HG03025 (cell line): Measurements from ENCODE around the gene IQCK.
"Not testable (repeated sequence)": the region's sequence is repeated elsewhere in the genome, so short reads cannot be mapped to it uniquely, and the experiment has no call there.

ENCODE experiments used
- ATAC-seq: cut with Tn5 transposase; IDR thresholded peaks from one replicate; pipeline ENCODE4 v1.9.1; 2021; ENCODE audit warnings: mild to moderate bottlenecking, moderate library complexity; ENCODE audit not compliant: unreplicated experiment, low FRiP score

IQCK gene

DNA sequence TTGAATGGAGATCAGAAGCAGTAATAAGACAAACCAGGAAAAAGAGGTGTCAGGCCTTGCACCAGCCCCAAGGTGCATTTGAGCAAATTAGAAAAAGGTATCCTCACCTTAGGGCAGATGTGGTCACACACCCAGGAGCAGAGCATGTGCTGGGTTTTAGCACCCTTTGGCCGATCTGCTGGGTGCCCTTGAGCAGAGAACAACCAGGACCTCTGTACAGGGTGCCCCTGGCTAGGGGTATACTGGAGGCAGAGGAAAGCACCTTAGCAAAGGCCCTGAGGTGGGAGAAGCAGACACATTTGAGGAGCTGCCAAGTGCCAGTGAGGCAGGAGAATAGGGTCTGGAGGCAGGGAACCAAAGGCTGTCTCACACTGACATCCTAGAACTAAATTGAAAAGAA is 67.0 kb downstream of the IQCK start:
- ATAC-seq = no peak

DNA sequence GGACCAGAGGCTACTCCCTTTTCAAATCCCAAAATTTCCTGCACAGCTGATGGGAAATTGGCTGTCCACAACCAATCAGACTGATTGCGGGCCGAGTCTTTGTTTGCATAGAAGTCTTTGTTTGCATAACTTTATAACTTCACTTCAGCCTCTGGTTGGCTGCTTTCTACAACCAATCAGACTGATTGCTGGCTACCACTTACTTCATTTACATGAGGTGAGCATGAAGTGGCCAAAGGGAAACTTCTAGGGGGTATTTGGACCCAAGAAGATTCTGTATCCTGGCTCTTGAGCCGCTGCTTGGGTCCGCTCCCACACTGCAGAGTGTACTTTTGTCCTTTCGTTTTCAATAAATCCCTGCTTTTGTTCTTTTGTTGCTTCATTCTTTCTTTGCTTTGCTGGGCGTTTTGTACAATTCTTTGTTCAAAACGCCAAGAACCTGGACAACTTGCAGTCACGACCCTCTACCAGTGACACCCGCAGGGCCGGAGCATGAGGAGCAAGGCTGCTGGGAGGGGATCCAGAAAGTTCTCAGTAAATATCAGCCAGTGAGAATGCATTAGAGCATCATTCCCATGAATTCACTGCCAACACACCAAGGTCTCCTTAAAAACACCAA is 67.5 kb downstream of the IQCK start:
- no peak for ATAC-seq

DNA sequence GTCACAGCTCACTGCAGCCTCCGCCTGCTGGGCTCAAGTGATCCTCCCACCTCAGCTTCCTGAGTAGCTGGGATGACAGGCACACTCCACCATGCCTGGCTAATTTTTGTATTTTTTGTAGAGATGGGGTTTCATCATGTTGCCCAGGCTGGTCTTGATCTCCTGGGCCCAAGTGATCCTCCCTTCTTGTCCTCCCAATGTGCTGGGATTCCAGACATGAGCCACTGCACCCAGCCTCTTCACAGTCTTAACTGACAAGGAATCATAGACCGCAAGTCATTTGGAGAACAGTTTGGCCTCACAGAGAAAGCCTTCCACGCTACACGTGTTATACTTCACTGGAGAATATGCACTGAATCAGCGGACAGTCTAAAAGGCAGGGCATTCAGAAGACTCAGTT is 83.3 kb downstream of the IQCK start:
- ATAC-seq = not testable (repeated sequence)

DNA sequence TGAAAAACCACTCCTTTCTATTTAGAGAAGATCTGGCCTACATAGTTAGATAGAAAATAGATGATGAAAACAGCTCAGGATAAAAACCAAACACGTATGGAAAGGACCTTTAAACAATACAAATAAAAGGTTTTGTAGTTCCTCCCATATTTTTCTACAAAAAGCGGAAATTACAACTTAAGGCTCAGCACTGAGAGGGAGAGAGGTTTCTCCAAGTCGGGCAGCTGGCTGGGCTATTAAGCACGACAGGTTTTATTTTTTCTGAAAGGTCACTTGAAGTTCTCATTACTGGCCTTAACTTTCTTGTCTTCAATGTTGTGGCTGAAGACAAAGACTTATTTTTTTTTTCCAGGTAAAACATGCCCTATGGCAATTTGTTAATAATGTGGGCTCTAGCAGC is 83.8 kb downstream of the IQCK start:
- ATAC-seq = not testable (repeated sequence)

DNA sequence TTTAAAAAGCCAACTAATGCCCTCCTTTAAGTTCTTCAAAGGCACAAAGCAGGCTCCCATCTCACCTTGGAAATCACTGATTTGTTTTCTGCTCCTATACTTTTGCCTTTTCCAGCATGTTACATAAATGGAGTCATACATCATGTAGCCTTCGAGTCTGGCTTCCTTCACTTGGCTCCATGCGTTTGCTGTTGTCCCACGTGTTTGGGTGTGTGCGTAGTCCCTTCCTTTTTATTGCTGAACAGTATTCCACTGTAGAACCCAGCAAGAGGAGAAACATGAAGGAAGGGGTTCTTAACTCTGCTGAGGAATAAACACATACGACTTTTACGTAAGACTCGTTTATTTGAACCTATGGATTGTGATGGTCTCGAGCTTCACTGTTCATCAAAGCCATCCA is 84.5 kb downstream of the IQCK start:
- no peak for ATAC-seq

DNA sequence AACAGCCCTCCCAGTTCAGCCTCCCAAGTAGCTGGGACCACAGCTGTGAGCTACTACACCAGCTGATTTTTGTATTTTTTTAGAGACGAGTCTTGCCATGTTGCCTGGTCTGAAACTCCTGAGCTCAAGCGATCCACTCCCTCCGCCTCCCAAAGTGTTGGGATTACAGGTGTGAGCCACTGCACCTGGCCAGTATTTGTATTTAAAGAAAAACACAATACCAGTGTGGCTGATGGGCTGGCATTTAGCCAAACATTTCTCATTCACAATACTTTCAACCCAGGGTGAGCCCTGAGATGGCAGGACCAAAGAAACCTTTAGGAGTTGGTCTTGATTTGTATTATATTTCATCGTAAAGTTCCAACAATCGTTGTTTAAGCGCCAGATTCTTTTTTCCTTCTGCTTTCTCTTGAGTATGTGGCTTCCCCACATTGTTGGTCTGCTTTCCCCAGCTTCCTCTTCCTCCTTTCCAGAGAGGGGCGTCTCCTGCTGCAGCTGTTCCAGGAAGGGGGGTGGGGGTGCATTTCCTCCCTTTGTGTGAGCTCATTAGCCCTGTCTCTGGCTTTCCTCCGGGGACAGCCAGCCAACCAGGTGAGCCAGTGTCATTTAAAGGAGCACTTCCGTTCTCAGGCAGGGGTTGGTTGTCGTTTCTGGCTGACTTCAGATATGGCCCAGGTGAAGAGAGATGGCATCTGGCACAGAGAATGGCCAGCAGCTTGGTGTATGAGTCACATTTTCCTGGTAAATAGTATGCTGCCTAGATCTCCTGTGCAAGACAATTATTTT is 86.7 kb downstream of the IQCK start:
- no peak for ATAC-seq

DNA sequence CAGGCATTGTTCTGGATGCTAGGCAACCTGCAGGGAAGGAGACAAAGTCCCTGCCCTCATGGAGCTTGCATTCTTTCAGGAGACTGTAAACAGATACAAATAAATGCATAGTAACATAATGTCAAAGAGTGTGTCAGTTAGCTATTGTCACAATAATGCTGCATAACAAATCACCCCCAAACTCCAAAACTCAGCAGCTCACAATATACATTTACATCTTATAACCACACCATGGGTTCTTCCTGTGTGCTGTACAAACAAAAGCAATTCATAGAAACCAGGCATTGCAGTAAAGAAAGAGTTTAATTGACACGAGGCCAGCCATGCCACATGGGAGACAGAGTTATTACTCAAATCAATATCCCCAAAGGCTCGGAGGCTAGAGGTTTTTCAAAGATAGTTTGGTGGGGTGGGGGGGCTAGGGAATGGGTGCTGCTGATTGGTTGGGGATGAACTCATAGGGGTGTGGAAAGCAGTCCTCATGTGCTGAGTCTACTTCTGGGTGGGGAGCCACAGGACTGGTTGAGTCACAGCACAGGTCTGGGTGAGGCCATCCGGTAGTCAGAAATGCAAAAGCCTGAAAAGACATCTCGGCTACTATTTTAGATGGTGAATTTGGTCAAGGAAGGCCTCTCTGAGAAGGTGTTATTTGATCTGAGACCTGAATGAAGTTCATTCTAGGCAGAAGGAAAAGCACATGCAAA is 87.5 kb downstream of the IQCK start:
- no peak for ATAC-seq

DNA sequence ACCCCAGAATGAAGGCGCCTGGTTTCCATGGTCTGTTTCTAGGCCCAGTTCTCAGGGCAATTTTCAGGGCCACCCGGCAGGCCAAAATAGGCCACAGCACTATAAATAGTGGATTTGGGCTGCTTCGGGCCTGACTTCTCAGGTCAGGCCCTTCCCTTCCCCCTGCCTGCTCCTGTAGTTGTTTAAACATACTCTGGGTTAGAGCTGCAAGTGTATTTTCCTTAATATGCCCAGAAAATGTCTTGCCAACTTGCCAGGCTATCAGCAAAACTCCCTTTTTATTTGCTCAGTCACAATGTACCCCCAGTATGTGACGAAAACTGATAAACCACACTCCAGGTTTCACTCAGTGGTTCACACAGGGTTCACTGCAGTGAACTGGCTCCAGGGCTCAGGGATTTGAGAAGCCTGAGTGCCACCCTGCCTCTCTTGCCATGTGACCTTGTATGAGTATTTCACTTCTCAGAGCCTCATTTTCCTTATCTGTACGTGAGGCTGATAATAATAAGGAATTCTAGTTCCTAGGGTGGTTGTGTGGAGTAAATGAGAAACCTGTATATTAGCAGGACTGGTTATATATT is 90.1 kb downstream of the IQCK start:
- no peak for ATAC-seq

DNA sequence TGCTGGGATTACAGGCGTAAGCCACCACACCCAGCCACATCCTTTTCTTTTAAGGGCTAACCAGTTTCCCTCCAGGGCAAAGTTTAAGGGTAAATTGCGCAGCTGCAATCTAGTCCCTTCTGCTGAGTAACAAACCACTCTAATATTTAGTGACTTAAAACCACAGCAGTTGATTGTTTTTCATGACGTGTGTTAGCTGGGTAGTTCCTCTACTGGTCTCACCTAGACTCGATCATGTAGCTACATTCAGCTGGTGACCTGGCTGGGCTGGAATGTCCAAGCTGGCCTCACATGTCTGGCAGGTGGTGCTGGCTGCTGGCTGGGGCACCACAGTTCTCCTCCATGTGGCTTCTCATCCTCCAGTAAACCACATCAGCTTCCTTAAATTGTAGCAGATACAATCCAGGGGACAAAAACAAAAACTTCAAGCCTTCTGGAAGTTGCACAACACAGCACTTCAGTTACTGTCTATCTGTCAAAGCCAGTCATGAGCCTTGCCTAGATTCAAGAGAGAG is 91.1 kb downstream of the IQCK start:
- ATAC-seq = no peak

DNA sequence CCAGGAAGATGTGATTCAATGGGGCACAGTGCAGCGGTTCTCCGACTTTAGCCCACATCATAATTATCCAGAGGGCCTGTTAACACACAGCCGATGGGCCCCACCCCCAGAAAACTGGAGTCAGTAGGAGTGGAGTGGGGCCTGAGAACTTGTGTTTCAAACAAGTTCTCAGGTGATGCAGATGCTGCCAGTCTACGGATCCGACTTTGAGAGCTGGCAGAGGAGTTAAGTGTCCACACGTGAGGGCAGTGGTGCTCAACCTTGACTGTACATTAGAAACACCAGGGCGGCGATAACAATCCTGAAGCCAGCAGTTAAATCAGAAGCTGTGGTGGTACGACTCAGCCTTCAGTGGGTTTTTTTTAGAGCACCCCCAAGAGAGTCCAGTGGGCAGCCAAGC is 91.6 kb downstream of the IQCK start:
- ATAC-seq = no peak

DNA sequence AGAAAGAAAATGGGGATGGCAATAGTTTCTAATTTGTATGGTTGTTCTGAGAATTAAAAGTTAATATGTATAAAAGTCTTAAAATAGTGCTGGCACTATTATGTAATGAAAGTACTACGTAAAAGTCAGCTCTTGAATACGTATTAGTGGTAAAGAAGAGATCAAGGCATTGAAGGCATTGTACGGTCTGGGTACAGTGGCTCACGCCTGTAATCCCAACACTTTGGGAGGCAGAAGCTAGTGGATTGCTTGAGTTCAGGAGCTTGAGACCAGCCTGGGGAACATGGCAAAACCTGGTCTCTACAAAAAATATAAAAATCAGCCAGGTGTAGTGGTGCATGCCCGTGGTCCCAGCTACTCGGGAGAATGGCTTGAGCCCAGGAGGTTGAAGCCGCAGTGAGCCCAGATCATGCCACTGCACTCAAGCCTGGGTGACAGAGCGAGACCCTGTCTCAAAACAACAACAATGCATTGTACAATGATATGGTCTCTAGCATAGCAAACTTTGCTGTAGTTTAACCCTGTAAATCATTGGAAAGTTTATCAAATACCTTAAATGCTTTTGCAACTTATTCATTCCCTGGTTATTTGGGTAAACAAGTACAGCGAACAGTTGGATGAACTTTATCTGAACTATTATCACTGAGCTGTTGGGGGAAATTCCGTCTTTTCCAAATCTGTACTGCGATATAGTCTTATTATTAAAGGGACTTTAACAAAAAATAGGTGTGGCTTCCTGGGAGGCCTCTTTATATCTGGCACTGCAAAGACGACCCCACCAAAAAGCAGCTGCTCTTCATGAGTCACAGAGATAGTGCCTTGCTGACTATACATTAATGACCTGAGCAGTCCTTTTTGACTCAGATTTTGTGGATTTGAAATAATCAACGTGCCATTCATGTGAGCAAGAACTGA is 93.0 kb downstream of the IQCK start:
- ATAC-seq = no peak

DNA sequence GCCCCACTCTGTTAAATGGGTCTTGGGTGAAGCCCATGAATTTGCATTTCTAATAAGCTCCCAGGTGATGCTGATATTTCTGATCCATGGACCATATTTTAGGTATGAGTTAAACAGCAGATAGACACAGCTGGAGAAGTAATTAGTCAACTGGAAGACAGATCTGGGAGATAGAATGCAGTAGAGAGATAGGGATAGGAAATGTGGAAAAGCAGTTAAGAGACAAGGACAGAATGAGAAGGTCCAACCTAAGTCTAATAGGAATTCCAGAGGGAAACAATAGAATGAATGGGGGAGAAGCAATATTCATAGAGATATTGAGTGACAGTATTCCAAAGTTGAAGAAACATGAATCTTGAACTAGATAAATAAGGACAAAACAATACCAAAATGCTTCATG is 94.9 kb downstream of the IQCK start:
- ATAC-seq = no peak

DNA sequence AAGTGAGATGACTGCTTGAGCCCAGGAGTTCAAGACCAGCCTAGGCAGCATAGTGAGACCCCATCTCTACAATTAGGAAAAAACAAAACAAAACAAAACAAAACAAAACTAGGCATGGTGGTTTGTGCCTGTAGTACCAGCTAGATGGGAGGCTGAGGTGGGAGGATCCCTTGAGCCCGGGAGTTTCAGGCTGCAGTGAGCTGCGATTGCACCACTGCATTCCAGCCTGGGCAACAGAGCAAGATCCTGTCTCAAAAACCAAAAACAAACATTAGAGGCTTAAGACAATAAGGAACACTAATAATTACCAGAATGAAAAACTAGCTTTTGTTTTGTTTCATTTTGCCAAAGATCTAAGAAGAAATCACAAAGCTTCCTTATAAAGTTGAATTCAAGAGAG is 97.3 kb downstream of the IQCK start:
- ATAC-seq = no peak

DNA sequence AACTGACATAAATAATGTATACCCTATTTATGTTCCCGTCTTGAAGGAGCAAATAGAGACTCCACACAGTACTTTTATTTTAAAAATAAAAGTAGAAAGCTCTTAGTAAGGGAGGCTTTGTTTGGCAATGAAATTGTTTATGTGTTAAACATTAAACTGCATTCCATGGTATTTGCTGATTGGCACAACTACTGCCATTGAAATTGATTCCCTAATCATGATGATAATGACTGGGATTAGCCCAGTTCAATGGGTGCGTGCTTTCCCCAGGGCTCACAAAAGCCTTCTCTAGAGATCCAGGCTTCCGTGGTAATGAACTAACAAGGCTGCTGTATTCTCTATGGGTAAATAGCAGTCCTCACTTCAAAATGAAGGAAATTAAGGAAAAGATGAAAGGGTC is 99.1 kb downstream of the IQCK start:
- no peak for ATAC-seq

DNA sequence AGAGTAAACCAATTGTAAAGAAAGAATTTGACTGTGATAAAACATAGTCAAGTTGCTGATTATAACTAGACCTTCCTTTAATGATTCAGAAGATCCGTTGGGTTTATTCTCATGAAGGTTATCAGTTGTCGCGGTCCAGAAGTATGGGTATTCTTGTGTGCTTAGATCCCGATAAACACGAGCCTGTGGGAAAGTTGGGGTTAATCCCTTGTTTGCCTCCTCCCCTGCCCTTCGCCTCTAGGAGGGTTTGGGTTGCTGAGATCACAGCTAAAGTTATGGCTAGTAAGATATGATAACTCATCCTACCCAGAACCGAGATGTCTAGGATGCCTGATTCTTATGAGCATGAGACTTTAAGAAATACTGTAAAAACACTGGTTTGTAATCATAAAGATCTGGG is 99.8 kb downstream of the IQCK start:
- no peak for ATAC-seq

DNA sequence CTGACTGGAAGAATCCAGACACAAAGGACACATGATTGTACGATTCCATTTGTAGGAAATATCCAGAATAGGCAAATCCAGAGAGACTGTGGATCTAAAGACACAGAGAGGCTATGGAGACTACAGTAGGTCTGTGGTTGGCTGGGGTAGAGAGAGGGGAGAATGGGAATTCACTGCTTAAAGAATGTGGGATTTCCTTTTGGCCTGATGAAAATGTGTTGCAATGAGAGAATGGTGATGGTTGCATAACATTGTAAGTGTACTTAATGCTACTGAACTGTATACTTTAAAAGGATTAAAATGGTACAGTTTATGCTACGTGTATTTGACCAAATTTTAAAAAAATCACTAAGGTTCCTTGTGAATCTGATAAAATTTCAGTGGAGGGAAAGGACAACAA is 104.5 kb downstream of the IQCK start:
- ATAC-seq = no peak

DNA sequence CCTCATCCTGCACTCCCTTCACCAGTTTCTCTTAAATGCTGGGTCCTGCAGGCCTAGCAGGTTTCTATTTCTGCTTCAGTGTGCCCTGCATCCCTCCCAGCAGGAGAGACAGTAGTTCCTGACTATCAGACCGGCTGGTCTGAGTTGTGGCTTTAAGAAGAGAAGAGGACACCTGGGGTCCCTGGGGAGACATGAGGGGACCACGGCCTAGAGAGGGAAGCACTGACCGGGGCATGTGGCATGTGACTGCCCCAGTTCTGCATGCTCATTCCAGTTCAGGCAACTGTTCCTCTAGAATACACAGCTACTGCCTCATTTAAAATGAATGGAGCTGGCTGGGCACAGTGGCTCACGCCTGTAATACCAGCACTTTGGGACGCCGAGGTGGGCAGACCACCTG is 105.3 kb downstream of the IQCK start:
- no peak for ATAC-seq

DNA sequence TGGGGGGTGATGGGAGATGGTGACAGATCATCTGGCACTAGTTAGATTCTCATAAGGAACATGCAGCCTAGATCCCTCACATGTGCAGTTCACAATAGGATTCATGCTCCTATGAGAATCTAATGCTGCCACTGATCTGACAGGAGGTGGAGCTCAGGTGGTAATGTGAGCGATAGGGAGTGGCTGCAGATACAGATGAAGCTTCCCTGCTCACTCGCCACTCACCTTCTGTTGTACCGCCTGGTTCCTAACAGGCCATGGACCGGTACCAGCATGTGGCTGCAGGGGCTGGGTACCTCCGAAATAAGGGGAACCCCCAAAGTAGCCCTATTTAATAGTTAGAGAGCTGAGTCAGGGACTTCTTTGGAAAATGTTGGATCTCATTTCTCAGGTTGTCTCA is 106.1 kb downstream of the IQCK start:
- no peak for ATAC-seq

DNA sequence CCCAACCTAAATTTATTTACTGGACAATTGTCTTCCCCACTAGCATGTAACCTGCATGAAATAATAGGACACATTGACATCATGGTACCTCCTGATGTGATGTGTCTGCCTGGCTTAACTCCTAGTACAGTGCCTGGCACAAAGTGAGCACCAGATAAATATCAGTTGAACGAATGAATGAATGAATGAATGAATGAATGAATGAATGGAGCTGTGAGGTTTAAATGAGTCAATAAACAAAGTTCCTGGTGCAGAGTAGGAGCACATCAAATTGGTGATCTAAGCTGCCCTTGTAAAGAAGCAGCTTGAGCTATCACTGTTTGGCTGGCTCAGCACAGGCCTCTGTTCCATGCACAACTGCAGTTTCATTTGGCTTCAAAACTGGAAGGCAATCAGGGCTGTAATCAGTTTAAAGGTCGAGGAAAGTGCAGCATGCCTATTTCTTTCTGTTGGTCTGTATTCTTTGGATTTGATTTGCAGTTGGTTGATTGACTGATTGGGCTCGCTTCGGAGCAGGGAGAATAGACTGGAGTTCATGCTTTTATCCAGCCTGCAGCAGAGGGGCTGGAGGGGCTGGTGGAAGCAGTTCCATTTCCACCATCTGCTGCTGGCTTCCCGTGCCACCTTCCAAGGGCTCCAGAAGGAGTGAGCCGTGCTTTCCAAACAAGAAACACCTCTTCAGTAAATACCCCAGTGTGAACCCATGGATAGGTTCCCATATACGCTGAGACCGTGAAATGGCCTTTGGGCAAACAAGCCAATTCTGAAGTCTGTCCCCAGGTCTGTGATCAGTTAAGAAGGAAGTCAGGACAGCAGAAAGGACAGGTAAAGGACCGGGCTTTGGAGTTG is 112.0 kb downstream of the IQCK start:
- ATAC-seq = no peak
